C4-2B (cell line): ENCODE data around the gene ANKMY1.

Source experiments
- CTCF ChIP-seq: fragments of 450-650 bp; conservative IDR thresholded peaks from 2 replicates; pipeline ENCODE4 v1.5.1; 2017; ENCODE audit warnings: mild to moderate bottlenecking
- ZFX ChIP-seq: fragments of 450-650 bp; IDR thresholded peaks from 2 replicates; pipeline ENCODE4 v1.6.1; 2017

- TF ChIP-seq CTCF, result no peak
- no peak for TF ChIP-seq ZFX
These were observed 31.3 kb downstream of the ANKMY1 start for GRCh38 chr2:240526521-240526920.
